IMR-90 (cell line): ENCODE data around the gene TTC7B. TPM values are rescaled to one million over a fixed set of nuclear protein-coding genes. Genes with fewer than 3 reads are reported as not detected.

Experiments used
- ATAC-seq: fragments of 200-7000 bp; cut with Tn5 transposase; 2 replicates; pipeline ENCODE4 v1.9.1; 2020; ENCODE audit warnings: low read depth, mild to moderate bottlenecking, moderate library complexity
- BruUV-seq: library from RNA; stranded (reverse); fragments of 400-500 nt; replicated peaks from 2 replicates; lab custom pipeline; 2021; lab: Mats Ljungman, UMichigan
- CTCF ChIA-PET: fragments of 300-600 bp; formaldehyde crosslinking; extraction: SDS; loops from one replicate; lab custom pipeline; 2021; ENCODE audit warnings: antibody characterized with exemption; lab: Yijun Ruan, JAX
- POLR2A ChIA-PET: fragments of 300-600 bp; sonication (Branson Sonifier 250); formaldehyde crosslinking; loops from one replicate; lab custom pipeline; 2022; ENCODE audit warnings: antibody characterized with exemption; ENCODE audit not compliant: unreplicated experiment; lab: Charles Lee
- DNase-seq: peaks from one replicate; pipeline ENCODE4 v3.0.0; 2013
- H2AFZ ChIP-seq: replicated peaks from 2 replicates; pipeline ENCODE3; 2013; ENCODE audit warnings: low read length, mild to moderate bottlenecking; ENCODE audit not compliant: poor library complexity
- H2AK5ac ChIP-seq: 2 replicates; pipeline ENCODE4 v1.6.1; 2013; ENCODE audit warnings: low read depth, low read length, inconsistent platforms
- H2AK9ac ChIP-seq: replicated peaks from 2 replicates; pipeline ENCODE3; 2013; ENCODE audit warnings: mild to moderate bottlenecking, low read depth, low read length, moderate library complexity; ENCODE audit not compliant: poor library complexity
- H2BK120ac ChIP-seq: 2 replicates; pipeline ENCODE4 v1.6.1; 2013; ENCODE audit warnings: low read depth, low read length, inconsistent platforms
- H2BK15ac ChIP-seq: 3 replicates; pipeline ENCODE4 v1.6.1; 2013; ENCODE audit warnings: low read depth, low read length, inconsistent platforms
- H2BK20ac ChIP-seq: 2 replicates; pipeline ENCODE4 v1.6.1; 2013; ENCODE audit warnings: low read depth, mild to moderate bottlenecking, inconsistent platforms, low read length, moderate library complexity
- H2BK5ac ChIP-seq: 2 replicates; pipeline ENCODE4 v1.6.1; 2013; ENCODE audit warnings: mild to moderate bottlenecking, low read depth, low read length, inconsistent platforms; ENCODE audit not compliant: poor library complexity, severe bottlenecking
- H3K14ac ChIP-seq: replicated peaks from 2 replicates; pipeline ENCODE4 v1.6.1; 2013; ENCODE audit warnings: low read depth, low read length, inconsistent platforms
- H3K18ac ChIP-seq: 2 replicates; pipeline ENCODE4 v1.6.1; 2013; ENCODE audit warnings: low read depth, low read length, control low read depth
- H3K23ac ChIP-seq: 2 replicates; pipeline ENCODE4 v1.6.1; 2013; ENCODE audit warnings: low read depth, low read length, inconsistent platforms
- H3K27ac ChIP-seq: 2 replicates; pipeline ENCODE4 v1.5.1; 2013; ENCODE audit warnings: mild to moderate bottlenecking, control low read depth, low read length; ENCODE audit not compliant: insufficient read depth
- H3K27me3 ChIP-seq: 2 replicates; pipeline ENCODE4 v1.6.1; 2013; ENCODE audit warnings: low read length; ENCODE audit not compliant: control insufficient read depth, insufficient read depth
- H3K36me3 ChIP-seq: 2 replicates; pipeline ENCODE4 v1.6.1; 2013; ENCODE audit warnings: low read length, mixed read lengths; ENCODE audit not compliant: control insufficient read depth, insufficient read depth
- H3K4ac ChIP-seq: 2 replicates; pipeline ENCODE4 v1.6.1; 2013; ENCODE audit warnings: low read depth, low read length, inconsistent platforms
- H3K4me1 ChIP-seq: 2 replicates; pipeline ENCODE4 v1.6.1; 2013; ENCODE audit warnings: low read length, mixed read lengths; ENCODE audit not compliant: control insufficient read depth, insufficient read depth
- H3K4me2 ChIP-seq: 2 replicates; pipeline ENCODE4 v1.6.1; 2013; ENCODE audit warnings: low read depth, mild to moderate bottlenecking, control low read depth, low read length, moderate library complexity
- H3K4me3 ChIP-seq: 2 replicates; pipeline ENCODE4 v1.5.1; 2013; ENCODE audit warnings: low read depth, mild to moderate bottlenecking, control low read depth, low read length, moderate library complexity; ENCODE audit not compliant: insufficient read depth
- H3K56ac ChIP-seq: 2 replicates; pipeline ENCODE4 v1.6.1; 2013; ENCODE audit warnings: low read length, inconsistent platforms; ENCODE audit not compliant: insufficient read depth; ENCODE audit errors: extremely low read depth
- H3K79me1 ChIP-seq, 2 experiments: 2 replicates each; pipeline ENCODE4 v1.6.1; 2013; ENCODE audit warnings: low read length in 2 of 2, inconsistent platforms in 1 of 2, low read depth in 1 of 2
- H3K9ac ChIP-seq: 2 replicates; pipeline ENCODE4 v1.6.1; 2013; ENCODE audit warnings: low read depth, low read length, control low read depth
- H3K9me1 ChIP-seq: 2 replicates; pipeline ENCODE4 v1.6.1; 2013; ENCODE audit warnings: low read length, inconsistent platforms; ENCODE audit not compliant: insufficient read depth
- H3K9me3 ChIP-seq: 2 replicates; pipeline ENCODE4 v1.6.1; 2013; ENCODE audit warnings: low read length; ENCODE audit not compliant: control insufficient read depth, insufficient read depth
- H4K20me1 ChIP-seq: 2 replicates; pipeline ENCODE4 v1.6.1; 2013; ENCODE audit warnings: low read length, inconsistent platforms; ENCODE audit not compliant: insufficient read depth
- H4K5ac ChIP-seq: 2 replicates; pipeline ENCODE4 v1.6.1; 2013; ENCODE audit warnings: mild to moderate bottlenecking, low read depth, low read length, control low read depth
- H4K8ac ChIP-seq, 2 experiments: 2 replicates each; pipeline ENCODE4 v1.6.1; 2013; ENCODE audit warnings: low read depth in 2 of 2, low read length in 2 of 2, control low read depth in 1 of 2, inconsistent platforms in 1 of 2
- H4K91ac ChIP-seq: 2 replicates; pipeline ENCODE4 v1.6.1; 2013; ENCODE audit warnings: low read depth, low read length, inconsistent platforms; ENCODE audit not compliant: insufficient read depth
- BHLHE40 ChIP-seq: fragments of 150-350 bp; IDR thresholded peaks from 2 replicates; pipeline ENCODE4 v1.6.1; 2016; ENCODE audit warnings: mild to moderate bottlenecking, low read depth, low read length
- CEBPB ChIP-seq: IDR thresholded peaks from 2 replicates; pipeline ENCODE4 v1.6.1; 2012; ENCODE audit warnings: low read depth, low read length, improper control_type of control experiment
- CHD1 ChIP-seq: IDR thresholded peaks from 2 replicates; pipeline ENCODE4 v1.6.1; 2012; ENCODE audit warnings: low read depth, low read length, improper control_type of control experiment
- MAFK ChIP-seq: IDR thresholded peaks from 2 replicates; pipeline ENCODE4 v1.6.1; 2012; ENCODE audit warnings: low read depth, low read length, improper control_type of control experiment
- MAZ ChIP-seq: IDR thresholded peaks from 2 replicates; pipeline ENCODE4 v1.6.1; 2012; ENCODE audit warnings: low read depth, mild to moderate bottlenecking, low read length, improper control_type of control experiment, moderate library complexity, borderline replicate concordance
- MXI1 ChIP-seq: IDR thresholded peaks from 2 replicates; pipeline ENCODE4 v1.6.1; 2012; ENCODE audit warnings: low read depth, mild to moderate bottlenecking, low read length, moderate library complexity, borderline replicate concordance
- NFE2L2 ChIP-seq: fragments of 150-350 bp; IDR thresholded peaks from 2 replicates; pipeline ENCODE4 v1.6.1; 2016; ENCODE audit warnings: low read depth, mild to moderate bottlenecking, low read length
- POLR2A ChIP-seq: IDR thresholded peaks from 2 replicates; pipeline ENCODE4 v1.6.1; 2012; ENCODE audit warnings: mild to moderate bottlenecking, low read depth, low read length
- RAD21 ChIP-seq: IDR thresholded peaks from 2 replicates; pipeline ENCODE4 v1.6.1; 2012; ENCODE audit warnings: low read length, improper control_type of control experiment
- RCOR1 ChIP-seq: IDR thresholded peaks from 2 replicates; pipeline ENCODE4 v1.6.1; 2012; ENCODE audit warnings: mild to moderate bottlenecking, low read length, improper control_type of control experiment; ENCODE audit not compliant: insufficient replicate concordance
- WGBS, 2 experiments: methylation state at CpG; one replicate each; pipeline versions ENCODE4 v1.1.5 to v1.1.7; 2013; ENCODE audit warnings: missing lambda C conversion rate in 2 of 2; ENCODE audit not compliant: insufficient read length in 1 of 2; ENCODE audit errors: extremely low coverage in 2 of 2; 5-methylcytosine and 5-hydroxymethylcytosine counted together
- dilution Hi-C: fragments of 300-500 bp; cut with HindIII; formaldehyde crosslinking; loops from one replicate; pipeline ENCODE4 v1.14.3; 2018; ENCODE audit warnings: low sequenced_read_pairs; ENCODE audit not compliant: unreplicated experiment
- in situ Hi-C: fragments of 300-500 bp; cut with MboI; formaldehyde crosslinking; loops from 3 replicates; pipeline ENCODE4 v1.14.3; 2019; ENCODE audit warnings: low sequenced_read_pairs, inconsistent platforms, mixed read lengths
- intact Hi-C: fragments of 100-400 bp; cut with micrococcal nuclease; formaldehyde crosslinking; loops from 2 replicates; pipeline ENCODE4 v1.10.0; 2022
- polyA plus RNA-seq, 3 experiments: library from polyadenylated mRNA; depleted of rRNA; stranded (reverse); fragments of >200 nt; gene quantifications; 2 replicates each; pipeline ENCODE4 v1.2.3, GENCODE V29; 2012; ENCODE audit warnings: low replicate concordance in 1 of 3
- total RNA-seq: library from RNA; depleted of rRNA; stranded (reverse); fragments of >200 nt; gene quantifications from 2 replicates; pipeline ENCODE4 v1.2.3, GENCODE V29; 2012
- TF ChIP-seq, protein P1 (sequence below): conservative IDR thresholded peaks from 2 replicates; pipeline ENCODE4 v1.5.1; 2012; ENCODE audit warnings: mild to moderate bottlenecking, low read depth, low read length, improper control_type of control experiment
- TF ChIP-seq, protein P2 (sequence below): fragments of 150-350 bp; IDR thresholded peaks from 2 replicates; pipeline ENCODE4 v1.6.1; 2016; ENCODE audit warnings: low read depth, mild to moderate bottlenecking, low read length, moderate library complexity, borderline replicate concordance

Gene TTC7B
- total and polyA plus RNA-seq, 2 of the 4 experiments (the other 2 are of a cell fraction): 18.1 to 35.3 TPM

DNA sequence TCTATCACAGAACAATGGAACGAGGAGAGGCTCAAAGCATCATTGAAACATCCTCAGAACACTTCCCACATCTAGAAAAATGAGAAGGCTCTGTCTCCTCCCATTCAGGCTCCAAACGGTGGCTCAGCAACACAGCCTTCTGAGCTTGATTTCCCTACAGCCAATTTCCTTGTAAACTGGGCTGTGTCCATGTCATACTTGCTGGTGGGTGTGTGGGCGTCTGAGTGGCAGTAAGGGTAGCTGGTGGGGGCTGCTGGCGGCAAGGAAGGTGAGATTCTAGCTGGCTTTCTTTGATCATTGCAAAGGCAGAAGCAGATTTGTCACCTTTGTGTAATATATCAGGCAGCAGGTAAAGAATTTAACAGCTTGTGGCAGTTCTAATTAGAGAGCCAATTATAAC is 255.7 kb downstream of the TTC7B start:
- Histone ChIP-seq H3K4me3 (no peak overlapping the region), H3K23ac (no peak overlapping the region), H4K91ac (no peak overlapping the region), H3K56ac (no peak overlapping the region), H4K8ac (no peak overlapping the region), H3K79me1 (no peaks in the 10 kb centered on the region), H3K9ac (no peak overlapping the region), H3K36me3 (0 out of 2 replicates have a peak, but pooled peaks cover 2% of the 10 kb centered on the region), H2AK5ac (no peak overlapping the region), H3K9me1 (0 out of 2 replicates have a peak, but pooled peaks cover under 1% of the 10 kb centered on the region), H3K27me3 (no peaks in the 10 kb centered on the region), H3K4me1 (no peaks in the 10 kb centered on the region), H3K9me3 (no peaks in the 10 kb centered on the region), H4K5ac (no peak overlapping the region), H3K4me2 (no peak overlapping the region), H3K27ac (no peak overlapping the region), H2BK20ac (no peak overlapping the region), H3K18ac (no peak overlapping the region), H2AFZ (no peak overlapping the region), H3K4ac (no peak overlapping the region), H4K20me1 (no peaks in the 10 kb centered on the region; the same call in none of the 2 replicates), H2BK5ac (no peak overlapping the region), H2BK15ac (no peak overlapping the region), H2AK9ac (no peak overlapping the region), H2BK120ac (no peak overlapping the region), H3K14ac (no peak overlapping the region)
- in situ Hi-C loops (no loop called here), dilution Hi-C loops (no loop called here), intact Hi-C loops (no loop called here)
- ChIA-PET CTCF (no interaction called here), POLR2A (no interaction called here)
- ATAC-seq (no peak), DNase-seq (no peak)
- TF ChIP-seq MAFK: no peak
- no peak for TF ChIP-seq NFE2L2
- no peak for TF ChIP-seq POLR2A
- TF ChIP-seq CEBPB: no peak
- no peak for TF ChIP-seq BHLHE40
- no peak for TF ChIP-seq MAZ
- no peak for TF ChIP-seq RCOR1
- TF ChIP-seq RAD21: no peak
- TF ChIP-seq MXI1: no peak
- TF ChIP-seq, protein P1, sequence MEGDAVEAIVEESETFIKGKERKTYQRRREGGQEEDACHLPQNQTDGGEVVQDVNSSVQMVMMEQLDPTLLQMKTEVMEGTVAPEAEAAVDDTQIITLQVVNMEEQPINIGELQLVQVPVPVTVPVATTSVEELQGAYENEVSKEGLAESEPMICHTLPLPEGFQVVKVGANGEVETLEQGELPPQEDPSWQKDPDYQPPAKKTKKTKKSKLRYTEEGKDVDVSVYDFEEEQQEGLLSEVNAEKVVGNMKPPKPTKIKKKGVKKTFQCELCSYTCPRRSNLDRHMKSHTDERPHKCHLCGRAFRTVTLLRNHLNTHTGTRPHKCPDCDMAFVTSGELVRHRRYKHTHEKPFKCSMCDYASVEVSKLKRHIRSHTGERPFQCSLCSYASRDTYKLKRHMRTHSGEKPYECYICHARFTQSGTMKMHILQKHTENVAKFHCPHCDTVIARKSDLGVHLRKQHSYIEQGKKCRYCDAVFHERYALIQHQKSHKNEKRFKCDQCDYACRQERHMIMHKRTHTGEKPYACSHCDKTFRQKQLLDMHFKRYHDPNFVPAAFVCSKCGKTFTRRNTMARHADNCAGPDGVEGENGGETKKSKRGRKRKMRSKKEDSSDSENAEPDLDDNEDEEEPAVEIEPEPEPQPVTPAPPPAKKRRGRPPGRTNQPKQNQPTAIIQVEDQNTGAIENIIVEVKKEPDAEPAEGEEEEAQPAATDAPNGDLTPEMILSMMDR: no peak
- TF ChIP-seq, protein P2, sequence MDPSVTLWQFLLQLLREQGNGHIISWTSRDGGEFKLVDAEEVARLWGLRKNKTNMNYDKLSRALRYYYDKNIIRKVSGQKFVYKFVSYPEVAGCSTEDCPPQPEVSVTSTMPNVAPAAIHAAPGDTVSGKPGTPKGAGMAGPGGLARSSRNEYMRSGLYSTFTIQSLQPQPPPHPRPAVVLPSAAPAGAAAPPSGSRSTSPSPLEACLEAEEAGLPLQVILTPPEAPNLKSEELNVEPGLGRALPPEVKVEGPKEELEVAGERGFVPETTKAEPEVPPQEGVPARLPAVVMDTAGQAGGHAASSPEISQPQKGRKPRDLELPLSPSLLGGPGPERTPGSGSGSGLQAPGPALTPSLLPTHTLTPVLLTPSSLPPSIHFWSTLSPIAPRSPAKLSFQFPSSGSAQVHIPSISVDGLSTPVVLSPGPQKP: no peak
- no peak for TF ChIP-seq CHD1
- BruUV-seq: no TSS peak
- WGBS, 2 experiments: no CpG with 5 or more reads among the region's 4 CpGs
